Nephron progenitor cell (in vitro differentiated cells): ENCODE data around the gene IL1RN.
"Not testable (repeated sequence)": the region's sequence is repeated elsewhere in the genome, so short reads cannot be mapped to it uniquely, and the experiment has no call there.

Source experiments
- DNase-seq: peaks from one replicate; pipeline ENCODE4 v3.0.0; 2021
- H3K27ac Mint-ChIP-seq: 2 replicates; pipeline ENCODE4 v1.8.0; 2021; ENCODE audit warnings: mild to moderate bottlenecking, moderate library complexity, mixed read lengths
- H3K27me3 Mint-ChIP-seq: 2 replicates; pipeline ENCODE4 v1.8.0; 2021; ENCODE audit warnings: mild to moderate bottlenecking, low read depth, mixed read lengths; ENCODE audit not compliant: poor library complexity
- H3K36me3 Mint-ChIP-seq: 2 replicates; pipeline ENCODE4 v1.8.0; 2021; ENCODE audit warnings: low read depth, mixed read lengths
- H3K4me1 Mint-ChIP-seq: 2 replicates; pipeline ENCODE4 v1.8.0; 2021; ENCODE audit warnings: mixed read lengths
- H3K4me3 Mint-ChIP-seq: 2 replicates; pipeline ENCODE4 v1.8.0; 2021; ENCODE audit warnings: mild to moderate bottlenecking, moderate library complexity, mixed read lengths
- H3K9me3 Mint-ChIP-seq: 2 replicates; pipeline ENCODE4 v1.8.0; 2021; ENCODE audit warnings: mild to moderate bottlenecking, moderate library complexity, mixed read lengths
- TF ChIP-seq, protein P1 (sequence below): fragments of 200-600 bp; sonication (generic); IDR thresholded peaks from 2 replicates; pipeline ENCODE4 v1.5.0; 2021; ENCODE audit warnings: antibody characterized with exemption

Gene IL1RN

DNA sequence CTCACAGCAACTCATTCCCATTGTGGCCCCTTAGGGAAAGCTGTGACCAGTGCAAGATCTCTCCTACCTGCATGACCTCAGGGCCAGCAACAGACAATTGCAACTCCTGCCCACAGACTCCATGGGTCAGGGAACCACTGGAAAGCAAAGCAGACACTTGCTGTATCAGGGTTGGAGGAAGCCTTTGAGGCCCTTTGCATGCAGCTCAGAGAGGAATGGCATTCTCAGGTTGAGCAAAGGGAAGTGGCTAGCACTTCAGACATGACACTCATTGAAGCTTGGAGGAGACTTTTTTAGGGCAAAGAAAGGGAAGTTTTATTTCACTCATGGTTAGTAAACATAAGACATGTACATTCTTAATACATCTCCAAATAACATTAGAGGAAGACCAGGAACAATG lies 37.5 kb upstream of the IL1RN start:
- no peak for DNase-seq
- Mint-ChIP-seq H3K27me3 (peaks cover 15% of the 10 kb centered on the region), H3K36me3 (no peaks in the 10 kb centered on the region), H3K9me3 (peaks cover 2% of the 10 kb centered on the region), H3K4me1 (no peaks in the 10 kb centered on the region), H3K4me3 (no peak overlapping the region), H3K27ac (no peak overlapping the region)
- TF ChIP-seq, protein P1, sequence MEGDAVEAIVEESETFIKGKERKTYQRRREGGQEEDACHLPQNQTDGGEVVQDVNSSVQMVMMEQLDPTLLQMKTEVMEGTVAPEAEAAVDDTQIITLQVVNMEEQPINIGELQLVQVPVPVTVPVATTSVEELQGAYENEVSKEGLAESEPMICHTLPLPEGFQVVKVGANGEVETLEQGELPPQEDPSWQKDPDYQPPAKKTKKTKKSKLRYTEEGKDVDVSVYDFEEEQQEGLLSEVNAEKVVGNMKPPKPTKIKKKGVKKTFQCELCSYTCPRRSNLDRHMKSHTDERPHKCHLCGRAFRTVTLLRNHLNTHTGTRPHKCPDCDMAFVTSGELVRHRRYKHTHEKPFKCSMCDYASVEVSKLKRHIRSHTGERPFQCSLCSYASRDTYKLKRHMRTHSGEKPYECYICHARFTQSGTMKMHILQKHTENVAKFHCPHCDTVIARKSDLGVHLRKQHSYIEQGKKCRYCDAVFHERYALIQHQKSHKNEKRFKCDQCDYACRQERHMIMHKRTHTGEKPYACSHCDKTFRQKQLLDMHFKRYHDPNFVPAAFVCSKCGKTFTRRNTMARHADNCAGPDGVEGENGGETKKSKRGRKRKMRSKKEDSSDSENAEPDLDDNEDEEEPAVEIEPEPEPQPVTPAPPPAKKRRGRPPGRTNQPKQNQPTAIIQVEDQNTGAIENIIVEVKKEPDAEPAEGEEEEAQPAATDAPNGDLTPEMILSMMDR, result no peak

DNA sequence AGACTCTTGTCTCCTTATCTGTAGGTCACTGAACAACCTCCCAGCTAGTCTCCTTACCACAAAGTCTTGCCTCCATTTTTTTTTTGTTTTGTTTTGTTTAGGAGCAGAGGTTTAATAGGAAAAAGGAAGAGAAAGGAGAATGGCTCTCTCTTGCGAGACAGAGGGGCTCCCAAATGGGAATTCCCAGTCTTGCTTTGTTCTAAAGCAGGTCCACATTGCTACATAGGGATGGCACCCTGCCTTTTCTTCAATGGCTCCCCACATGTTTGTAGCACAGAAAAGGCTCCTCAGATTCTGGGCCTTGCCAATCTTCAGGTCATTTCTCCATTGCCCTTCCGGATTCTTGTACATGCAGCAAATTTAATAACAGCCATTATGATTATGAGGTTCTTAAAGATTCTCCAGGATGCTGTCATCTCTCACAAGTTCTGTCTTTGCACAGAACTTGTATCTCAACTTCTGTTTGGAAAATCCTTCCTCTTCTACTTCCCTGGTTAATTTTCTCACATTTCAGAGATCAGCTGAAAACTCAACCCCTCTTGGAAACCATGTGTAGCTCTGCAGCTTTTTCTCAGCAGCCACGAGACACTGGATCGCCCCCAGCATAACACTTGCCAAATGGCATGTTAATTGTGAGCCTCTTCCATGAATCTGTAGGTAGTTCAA lies 36.0 kb upstream of the IL1RN start:
- H3K36me3 Mint-ChIP-seq, result no peaks in the 10 kb centered on the region
- TF ChIP-seq, protein P1, result no peak
- H3K27ac Mint-ChIP-seq, result no peak overlapping the region
- DNase-seq, result no peak
- peaks cover 9% of the 10 kb centered on the region for H3K9me3 Mint-ChIP-seq
- peaks cover 15% of the 10 kb centered on the region for H3K27me3 Mint-ChIP-seq
- no peak overlapping the region for H3K4me3 Mint-ChIP-seq
- H3K4me1 Mint-ChIP-seq, result no peaks in the 10 kb centered on the region

DNA sequence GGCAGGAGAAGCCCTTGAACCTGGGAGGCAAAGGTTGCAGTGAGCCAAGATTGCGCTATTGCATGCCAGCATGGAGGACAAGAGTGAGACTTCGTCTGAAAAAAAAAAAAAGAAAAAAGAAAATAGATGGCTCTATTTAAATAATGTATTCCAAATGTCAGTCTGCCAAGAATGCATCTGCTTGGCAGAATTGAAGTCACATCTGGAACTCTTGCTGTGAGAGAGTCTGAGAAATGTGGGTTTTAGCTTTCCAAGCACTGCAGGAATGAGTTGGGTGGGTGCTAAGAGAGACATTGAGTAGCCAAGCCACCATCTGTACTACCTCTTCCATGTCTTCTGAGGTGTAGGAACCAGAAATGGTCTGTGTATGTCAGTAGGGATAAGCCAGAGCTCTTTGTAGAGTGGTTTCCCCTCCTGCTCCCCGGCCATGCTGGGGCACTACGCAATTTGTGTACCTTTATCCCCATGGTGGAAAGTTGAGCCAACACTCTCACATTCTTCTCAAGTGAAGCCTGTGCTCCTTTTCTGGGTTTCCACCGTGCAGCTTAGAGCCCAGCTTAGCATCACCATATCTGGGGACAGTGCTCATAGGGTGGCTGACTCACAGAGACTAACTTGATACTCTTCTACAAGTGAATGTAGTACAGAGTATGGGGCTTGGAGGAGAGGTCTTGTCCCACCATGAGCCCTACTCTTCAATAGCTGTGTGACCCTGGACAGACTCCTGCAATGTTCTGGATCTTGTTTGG lies 34.4 kb upstream of the IL1RN start:
- Mint-ChIP-seq H3K4me1 (no peaks in the 10 kb centered on the region), H3K27ac (no peak overlapping the region), H3K36me3 (no peaks in the 10 kb centered on the region), H3K27me3 (peaks cover 12% of the 10 kb centered on the region), H3K9me3 (peaks cover 25% of the 10 kb centered on the region), H3K4me3 (no peak overlapping the region)
- TF ChIP-seq, protein P1, result no peak
- DNase-seq, result no peak

DNA sequence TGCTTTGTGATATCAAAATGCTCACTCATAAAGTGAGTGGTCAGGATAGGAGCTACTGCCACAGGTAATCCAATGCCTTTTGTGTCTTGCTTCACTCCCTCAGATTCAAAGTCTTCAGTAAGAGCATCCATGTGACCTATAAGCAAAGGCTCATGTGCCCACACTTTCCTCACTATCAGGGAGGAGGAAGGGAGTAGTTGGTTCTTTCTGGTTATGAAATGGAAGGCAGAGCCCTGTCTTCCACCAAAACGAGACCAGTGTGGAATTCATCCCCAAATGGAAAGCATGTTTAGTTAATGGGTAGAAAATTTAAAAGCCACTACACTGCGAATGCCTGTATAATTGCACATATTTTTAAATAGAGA lies 33.8 kb upstream of the IL1RN start:
- no peaks in the 10 kb centered on the region for H3K4me1 Mint-ChIP-seq
- H3K36me3 Mint-ChIP-seq, result no peaks in the 10 kb centered on the region
- H3K9me3 Mint-ChIP-seq, result peaks cover 30% of the 10 kb centered on the region
- H3K27ac Mint-ChIP-seq, result no peak overlapping the region
- H3K27me3 Mint-ChIP-seq, result peaks cover 13% of the 10 kb centered on the region
- DNase-seq, result no peak
- no peak overlapping the region for H3K4me3 Mint-ChIP-seq
- TF ChIP-seq, protein P1, result no peak

DNA sequence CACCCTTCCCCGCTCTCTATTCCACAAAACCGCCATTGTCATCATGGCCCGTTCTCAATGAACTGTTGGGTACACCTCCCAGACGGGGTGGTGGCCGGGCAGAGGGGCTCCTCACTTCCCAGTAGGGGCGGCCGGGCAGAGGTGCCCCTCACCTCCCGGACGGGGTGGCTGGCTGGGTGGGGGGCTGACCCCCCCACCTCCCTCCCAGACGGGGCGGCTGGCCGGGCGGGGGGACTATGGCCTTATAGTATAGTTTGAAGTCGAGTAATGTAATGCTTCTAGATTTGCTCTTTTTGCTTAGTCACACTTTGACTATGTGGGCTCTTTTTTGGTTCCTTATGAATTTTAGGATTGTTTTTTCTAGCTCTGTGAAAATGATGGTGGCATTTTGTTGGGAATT lies 31.1 kb upstream of the IL1RN start:
- not testable (repeated sequence) for H3K36me3 Mint-ChIP-seq, H3K4me3 Mint-ChIP-seq, DNase-seq, H3K4me1 Mint-ChIP-seq, H3K27ac Mint-ChIP-seq
- H3K27me3 Mint-ChIP-seq, result peaks cover 17% of the 10 kb centered on the region
- H3K9me3 Mint-ChIP-seq, result peaks cover 40% of the 10 kb centered on the region

DNA sequence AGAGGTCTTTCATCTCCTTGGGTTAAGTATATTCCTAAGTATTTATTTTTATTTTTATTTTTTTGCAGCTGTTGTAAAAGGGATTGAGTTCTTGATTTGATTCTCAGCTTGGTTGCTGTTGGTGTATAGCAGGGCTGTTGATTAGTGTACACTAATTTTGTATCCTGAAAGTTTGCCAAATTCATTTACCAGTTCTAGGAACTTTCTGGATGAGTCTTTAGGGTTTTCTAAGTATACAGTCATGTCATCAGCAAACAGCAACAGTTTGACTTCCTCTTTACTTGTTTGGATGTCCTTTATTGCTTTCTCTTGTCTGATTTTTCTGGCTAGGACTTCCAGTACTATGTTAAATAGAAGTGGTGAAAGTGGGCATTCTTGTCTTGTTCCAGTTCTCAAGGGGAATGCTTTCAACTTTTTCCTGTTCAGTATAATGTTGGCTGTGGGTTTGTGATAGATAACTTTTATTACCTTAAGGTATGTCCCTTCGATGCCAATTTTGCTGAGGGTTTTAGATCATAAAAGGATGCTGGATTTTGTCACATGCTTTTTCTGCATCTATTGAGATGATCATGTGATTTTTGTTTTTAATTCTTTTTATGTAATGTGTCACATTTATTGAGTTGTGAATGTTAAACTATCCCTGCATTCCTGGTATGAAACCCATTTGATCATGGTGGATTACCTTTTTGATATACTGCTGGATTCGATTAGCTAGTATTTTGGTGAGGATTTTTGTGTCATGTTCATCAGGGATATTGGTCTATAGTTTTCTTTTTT lies 30.4 kb upstream of the IL1RN start:
- not testable (repeated sequence) for H3K27ac Mint-ChIP-seq, H3K4me3 Mint-ChIP-seq, H3K36me3 Mint-ChIP-seq, DNase-seq, H3K4me1 Mint-ChIP-seq
- Mint-ChIP-seq H3K27me3 (peaks cover 17% of the 10 kb centered on the region), H3K9me3 (peaks cover 40% of the 10 kb centered on the region)
